MCF 10A (cell line): ENCODE results near the gene VIT. TPM values are rescaled to one million over a fixed set of nuclear protein-coding genes. Genes with fewer than 3 reads are reported as not detected.

Experiments
- BruUV-seq: library from RNA; stranded (reverse); fragments of 400-500 nt; replicated peaks from 2 replicates; lab custom pipeline; 2021; lab: Mats Ljungman, UMichigan
- CTCF ChIA-PET: fragments of 300-600 bp; sonication (Branson Sonifier 250); formaldehyde crosslinking; extraction: SDS; loops from one replicate; lab custom pipeline; 2021; ENCODE audit warnings: antibody characterized with exemption, inconsistent platforms; lab: Yijun Ruan, JAX
- POLR2A ChIA-PET: fragments of 300-600, 350-650 bp; sonication (Branson Sonifier 250); formaldehyde crosslinking; extraction: SDS; loops from one replicate; lab custom pipeline; 2020; ENCODE audit warnings: antibody characterized with exemption, inconsistent platforms; lab: Yijun Ruan, JAX
- DNase-seq: peaks from one replicate; pipeline ENCODE4 v3.0.0-alpha.2; 2018; ENCODE audit not compliant: unreplicated experiment
- H3K27ac Mint-ChIP-seq: one replicate; pipeline ENCODE4 v1.8.0; 2022; ENCODE audit warnings: mild to moderate bottlenecking, low read depth, mixed read lengths; ENCODE audit not compliant: unreplicated experiment
- H3K27me3 Mint-ChIP-seq: one replicate; pipeline ENCODE4 v1.8.0; 2022; ENCODE audit warnings: mixed read lengths; ENCODE audit not compliant: insufficient read depth, unreplicated experiment
- H3K36me3 Mint-ChIP-seq: one replicate; pipeline ENCODE4 v1.8.0; 2022; ENCODE audit warnings: mild to moderate bottlenecking, moderate library complexity, mixed read lengths; ENCODE audit not compliant: insufficient read depth, unreplicated experiment
- H3K4me1 Mint-ChIP-seq: one replicate; pipeline ENCODE4 v1.8.0; 2022; ENCODE audit warnings: mixed read lengths; ENCODE audit not compliant: insufficient read depth, unreplicated experiment
- H3K4me3 Mint-ChIP-seq: one replicate; pipeline ENCODE4 v1.8.0; 2022; ENCODE audit warnings: mild to moderate bottlenecking, moderate library complexity, mixed read lengths; ENCODE audit not compliant: unreplicated experiment
- H3K9me3 Mint-ChIP-seq: one replicate; pipeline ENCODE4 v1.8.0; 2022; ENCODE audit warnings: mixed read lengths; ENCODE audit not compliant: unreplicated experiment
- CTCF ChIP-seq: fragments of 200-600 bp; IDR thresholded peaks from one replicate; pipeline ENCODE4 v1.8.0; 2022; ENCODE audit warnings: antibody characterized with exemption, mild to moderate bottlenecking; ENCODE audit not compliant: unreplicated experiment
- intact Hi-C: fragments of 100-400 bp; cut with micrococcal nuclease; formaldehyde crosslinking; loops from 2 replicates; pipeline ENCODE4 v1.14.1; 2022
- total RNA-seq: library from RNA; stranded (reverse); gene quantifications from 2 replicates; pipeline ENCODE4 v1.2.3, GENCODE V29; 2022

The VIT gene
- total RNA-seq, 1 experiment from 2014 or later: not detected

DNA sequence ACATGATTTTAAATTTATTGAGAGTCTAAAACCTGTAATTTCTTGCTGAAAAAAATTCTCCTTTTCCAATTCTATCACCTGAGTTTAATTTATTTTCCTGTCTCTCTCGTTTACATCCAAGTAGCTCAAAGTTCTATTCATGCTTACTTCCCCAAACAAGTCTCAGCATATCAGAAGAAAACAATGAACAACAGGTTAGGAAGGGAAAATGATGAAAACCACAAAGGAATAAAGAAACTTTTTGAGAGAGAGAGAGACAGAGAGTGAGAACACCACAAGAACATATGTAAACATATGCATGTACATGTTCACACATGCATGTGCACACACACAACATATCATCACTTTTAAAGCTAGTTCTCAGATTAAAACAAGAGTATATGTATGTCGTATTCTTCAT, 157.7 kb downstream of the VIT start:
- TF ChIP-seq CTCF: no peak

DNA sequence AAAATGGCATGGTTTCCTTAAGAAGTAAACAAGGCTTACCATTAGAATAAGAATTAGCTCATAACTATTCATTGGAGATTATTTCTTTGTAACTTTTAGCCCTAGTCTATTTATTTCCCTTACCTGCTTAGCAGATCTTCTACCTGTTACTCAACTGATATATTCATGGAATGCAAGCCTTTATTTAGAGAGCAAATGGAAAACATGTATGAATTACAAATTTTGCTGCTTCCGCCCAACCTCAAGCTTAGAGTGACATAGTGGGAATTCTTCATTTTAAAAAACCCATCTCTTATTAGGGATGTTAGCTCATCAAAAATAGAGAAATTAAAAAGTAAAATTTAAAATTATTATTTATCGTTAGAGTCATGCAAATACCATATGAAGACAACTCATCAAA, 158.9 kb downstream of the VIT start:
- H3K27me3 Mint-ChIP-seq: no peaks in the 10 kb centered on the region
- no peak overlapping the region for H3K4me3 Mint-ChIP-seq
- TF ChIP-seq CTCF: no peak
- POLR2A ChIA-PET: interaction anchor here (0.8 to 1.5 kb wide), 2 partner anchors 77 to 111 kb away, joined by 3 to 4 read pairs; partner anchors contain the start of gene STRN
- H3K27ac Mint-ChIP-seq: no peak overlapping the region
- BruUV-seq: no TSS peak
- DNase-seq: no peak
- intact Hi-C loops: no loop called here
- peaks cover 5% of the 10 kb centered on the region for H3K4me1 Mint-ChIP-seq
- H3K36me3 Mint-ChIP-seq: peaks cover 33% of the 10 kb centered on the region
- CTCF ChIA-PET: interaction anchor here (1.3 kb wide), 2 partner anchors 10 to 76 kb away, joined by 3 to 5 read pairs; no protein-coding TSS in a partner anchor
- H3K9me3 Mint-ChIP-seq: no peaks in the 10 kb centered on the region

More for the DNA sequence above, 157.7 kb downstream of the VIT start:
- intact Hi-C loops: no loop called here
- Mint-ChIP-seq H3K27ac (no peak overlapping the region), H3K4me3 (no peak overlapping the region), H3K36me3 (peaks cover 43% of the 10 kb centered on the region), H3K27me3 (no peaks in the 10 kb centered on the region), H3K4me1 (peaks cover 5% of the 10 kb centered on the region), H3K9me3 (no peaks in the 10 kb centered on the region)
- ChIA-PET POLR2A (interaction anchor here (1.1 to 1.5 kb wide), 2 partner anchors 36 to 113 kb away, joined by 3 read pairs; partner anchors contain the start of gene STRN), CTCF (no interaction called here)
- no peak for DNase-seq
- BruUV-seq: no TSS peak

DNA sequence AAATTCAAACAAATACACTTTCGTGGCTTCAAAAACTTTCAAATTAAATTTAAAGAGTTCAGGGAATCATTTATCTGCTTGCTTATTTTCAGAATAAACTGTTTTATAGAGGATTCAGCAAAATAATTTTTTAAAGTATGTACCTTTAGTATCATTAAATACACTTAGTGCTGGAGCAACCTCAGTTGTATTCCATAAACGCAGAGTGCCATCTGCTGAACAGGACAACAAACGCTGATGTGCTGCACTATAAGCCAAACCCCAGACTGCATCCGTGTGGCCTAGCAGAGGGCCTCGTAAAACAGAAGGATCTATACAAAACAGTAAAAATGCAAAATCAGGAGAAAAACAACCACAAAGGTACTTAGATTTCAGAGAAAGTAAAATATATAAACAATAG, 161.2 kb downstream of the VIT start:
- Mint-ChIP-seq H3K4me1 (peaks cover 5% of the 10 kb centered on the region), H3K9me3 (no peaks in the 10 kb centered on the region), H3K27me3 (no peaks in the 10 kb centered on the region), H3K4me3 (no peak overlapping the region), H3K27ac (no peak overlapping the region), H3K36me3 (peaks cover 35% of the 10 kb centered on the region)
- CTCF ChIA-PET: no interaction called here
- TF ChIP-seq CTCF: no peak
- DNase-seq: no peak
- BruUV-seq: no TSS peak
- intact Hi-C loops: no loop called here
- POLR2A ChIA-PET: no interaction called here

- peaks cover 5% of the 10 kb centered on the region for H3K4me1 Mint-ChIP-seq
- TF ChIP-seq CTCF: no peak
- DNase-seq: no peak
- H3K27ac Mint-ChIP-seq: no peak overlapping the region
- H3K27me3 Mint-ChIP-seq: no peaks in the 10 kb centered on the region
- intact Hi-C loops: no loop called here
- no TSS peak for BruUV-seq
- POLR2A ChIA-PET: no interaction called here
- H3K36me3 Mint-ChIP-seq: peaks cover 33% of the 10 kb centered on the region
- CTCF ChIA-PET: no interaction called here
- no peaks in the 10 kb centered on the region for H3K9me3 Mint-ChIP-seq
- no peak overlapping the region for H3K4me3 Mint-ChIP-seq
Measured at GRCh38 chr2:36858551-36859365, 162.3 kb downstream of the VIT start.
